ENCODE data around the gene GPR21. TPM values are rescaled to one million over a fixed set of nuclear protein-coding genes. Genes with fewer than 3 reads are reported as not detected.

The GPR21 gene
- total RNA-seq, 1 donor from 2014 or later = 1.0 TPM

Other genes with a start within 250 kb of the GPR21 start
- not detected for gene OR5C1, start 244.7 kb upstream of the GPR21 start, total RNA-seq
- gene OR1K1, start 233.5 kb upstream of the GPR21 start, total RNA-seq = not detected
- gene PDCL, start 205.1 kb upstream of the GPR21 start, total RNA-seq = 9.0 TPM
- 47.3 TPM for gene RC3H2, start 128.3 kb upstream of the GPR21 start, total RNA-seq
- gene ZBTB6, start 120.3 kb upstream of the GPR21 start, total RNA-seq = 6.6 TPM
- gene ZBTB26, start 102.2 kb upstream of the GPR21 start, total RNA-seq = 4.1 TPM
- 49.3 TPM for gene RABGAP1, start 92.6 kb upstream of the GPR21 start, total RNA-seq
- gene STRBP, start 234.9 kb downstream of the GPR21 start, total RNA-seq = 16.1 TPM

Data from cardiac septum (tissue), 1 donor.